ENCODE results near the gene SPATA6. TPM values are rescaled to one million over a fixed set of nuclear protein-coding genes. Genes with fewer than 3 reads are reported as not detected.
"Not testable (repeated sequence)": the region's sequence is repeated elsewhere in the genome, so short reads cannot be mapped to it uniquely, and the experiment has no call there.

Gene SPATA6
- total RNA-seq, 4 donors from 2014 or later = 51.3 to 59.1 (median 57.1) TPM

GRCh38 chr1:48492392-48492791 lies 20.4 kb upstream of the SPATA6 start:
- no peaks in the 10 kb centered on the region for H3K9me3 ChIP-seq
- H3K36me3 ChIP-seq = no peaks in the 10 kb centered on the region
- no peaks in the 10 kb centered on the region for H3K27me3 ChIP-seq
- TF ChIP-seq, protein P1, sequence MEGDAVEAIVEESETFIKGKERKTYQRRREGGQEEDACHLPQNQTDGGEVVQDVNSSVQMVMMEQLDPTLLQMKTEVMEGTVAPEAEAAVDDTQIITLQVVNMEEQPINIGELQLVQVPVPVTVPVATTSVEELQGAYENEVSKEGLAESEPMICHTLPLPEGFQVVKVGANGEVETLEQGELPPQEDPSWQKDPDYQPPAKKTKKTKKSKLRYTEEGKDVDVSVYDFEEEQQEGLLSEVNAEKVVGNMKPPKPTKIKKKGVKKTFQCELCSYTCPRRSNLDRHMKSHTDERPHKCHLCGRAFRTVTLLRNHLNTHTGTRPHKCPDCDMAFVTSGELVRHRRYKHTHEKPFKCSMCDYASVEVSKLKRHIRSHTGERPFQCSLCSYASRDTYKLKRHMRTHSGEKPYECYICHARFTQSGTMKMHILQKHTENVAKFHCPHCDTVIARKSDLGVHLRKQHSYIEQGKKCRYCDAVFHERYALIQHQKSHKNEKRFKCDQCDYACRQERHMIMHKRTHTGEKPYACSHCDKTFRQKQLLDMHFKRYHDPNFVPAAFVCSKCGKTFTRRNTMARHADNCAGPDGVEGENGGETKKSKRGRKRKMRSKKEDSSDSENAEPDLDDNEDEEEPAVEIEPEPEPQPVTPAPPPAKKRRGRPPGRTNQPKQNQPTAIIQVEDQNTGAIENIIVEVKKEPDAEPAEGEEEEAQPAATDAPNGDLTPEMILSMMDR (IDR thresholded peaks at IDR 0.05) = no peak
- TF ChIP-seq EP300 (IDR thresholded peaks at IDR 0.05) (no peak), POLR2A (IDR thresholded peaks at IDR 0.05) (no peak)
- H3K4me1 ChIP-seq = peaks cover 0 to 49% (median 20%) of the 10 kb centered on the region in 4 donors
- DNase-seq (ENCODE audit: low spot score in 2 of 2) = no peak
- H3K27ac ChIP-seq = peak overlapping the region in 2 of 4 donors; percentile 20 to 89
- no peak overlapping the region for H3K4me3 ChIP-seq

- WGBS, 2 donors = 84 to 92% methylated on average over 2 of the region's 2 CpGs
- TF ChIP-seq POLR2A (IDR thresholded peaks at IDR 0.05) = no peak
- TF ChIP-seq EP300 (IDR thresholded peaks at IDR 0.05) = no peak
- TF ChIP-seq, protein P1 (IDR thresholded peaks at IDR 0.05) = no peak
These were observed 16.7 kb upstream of the SPATA6 start for GRCh38 chr1:48488721-48489120.

DNA sequence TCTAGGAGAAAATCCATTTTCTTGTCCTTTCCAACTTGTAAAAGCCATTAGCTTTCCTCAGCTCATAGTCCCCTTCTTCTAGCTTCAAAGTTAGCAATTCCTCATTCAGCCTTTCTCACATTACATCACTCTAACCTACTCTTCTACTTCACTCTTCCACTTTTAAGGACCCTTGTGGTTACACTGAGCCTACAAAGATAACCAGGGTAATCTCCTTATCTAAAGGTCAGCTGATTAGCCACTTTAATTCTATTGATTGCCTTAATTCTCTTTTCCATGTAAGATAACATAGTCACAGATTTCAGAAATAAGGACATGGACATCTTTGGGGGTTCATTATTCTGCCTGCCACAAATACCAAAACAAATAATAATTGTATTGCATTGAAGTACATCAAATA lies 8.5 kb upstream of the SPATA6 start:
- no peak for DNase-seq (ENCODE audit: low spot score in 2 of 2)
- H3K4me1 ChIP-seq = no peaks in the 10 kb centered on the region
- H3K4me3 ChIP-seq = no peak overlapping the region
- no peaks in the 10 kb centered on the region for H3K9me3 ChIP-seq
- H3K36me3 ChIP-seq = no peaks in the 10 kb centered on the region
- H3K27ac ChIP-seq = no peak overlapping the region
- H3K27me3 ChIP-seq = no peaks in the 10 kb centered on the region
- no peak for TF ChIP-seq POLR2A (IDR thresholded peaks at IDR 0.05)
- TF ChIP-seq EP300 (IDR thresholded peaks at IDR 0.05) = no peak
- TF ChIP-seq, protein P1 (IDR thresholded peaks at IDR 0.05) = no peak

More at GRCh38 chr1:48488721-48489120, 16.7 kb upstream of the SPATA6 start:
- Histone ChIP-seq H3K36me3 (no peaks in the 10 kb centered on the region), H3K9me3 (no peaks in the 10 kb centered on the region), H3K27ac (no peak overlapping the region), H3K4me3 (no peak overlapping the region), H3K27me3 (no peaks in the 10 kb centered on the region), H3K4me1 (peaks cover 0 to 21% (median 10%) of the 10 kb centered on the region in 4 donors)
- no peak for DNase-seq (ENCODE audit: low spot score in 2 of 2)

DNA sequence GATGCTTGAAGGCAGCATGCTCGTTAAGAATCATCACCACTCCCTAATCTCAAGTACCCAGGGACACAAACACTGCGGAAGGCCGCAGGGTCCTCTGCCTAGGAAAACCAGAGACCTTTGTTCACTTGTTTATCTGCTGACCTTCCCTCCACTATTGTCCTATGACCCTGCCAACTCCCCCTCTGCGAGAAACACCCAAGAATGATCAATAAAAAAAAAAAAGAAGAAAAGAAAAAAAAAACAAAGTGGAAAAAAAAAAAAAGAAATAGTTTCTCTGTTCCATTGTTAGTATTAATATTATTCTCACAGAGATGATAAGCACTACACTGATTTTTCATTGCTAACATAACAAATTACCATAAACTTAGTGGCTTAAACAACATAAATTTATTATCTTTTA lies 8.0 kb upstream of the SPATA6 start:
- H3K4me1 ChIP-seq; H3K27me3 ChIP-seq; H3K27ac ChIP-seq; DNase-seq (ENCODE audit: low spot score in 2 of 2); H3K4me3 ChIP-seq; H3K36me3 ChIP-seq; H3K9me3 ChIP-seq: not testable (repeated sequence)
- WGBS, 2 donors = 62 to 63% methylated on average over 2 to 4 of the region's 4 CpGs

GRCh38 chr1:48472638-48473037 lies 634 bp upstream of the SPATA6 start:
- peaks cover 0 to 39% (median 15%) of the 10 kb centered on the region in 4 donors for H3K4me1 ChIP-seq
- peak overlapping the region; percentile 86 to 96 (median 93) for H3K27ac ChIP-seq
- 42 to 46% methylated on average over 5 of the region's 5 CpGs for WGBS, 2 donors

More at GRCh38 chr1:48472638-48473037, 634 bp upstream of the SPATA6 start:
- Histone ChIP-seq H3K36me3 (no peaks in the 10 kb centered on the region), H3K9me3 (no peaks in the 10 kb centered on the region), H3K4me3 (peak overlapping the region; percentile 40 to 70 (median 66)), H3K27me3 (no peaks in the 10 kb centered on the region)
- DNase-seq (ENCODE audit: low spot score in 2 of 2) = peak in 1 of 2 donors; percentile 9
- TF ChIP-seq EP300 (IDR thresholded peaks at IDR 0.05) (no peak), POLR2A (IDR thresholded peaks at IDR 0.05) (no peak)
- TF ChIP-seq, protein P1 (IDR thresholded peaks at IDR 0.05) = no peak
